K562 (cell line): ENCODE measurements around the gene NELFE. TPM values are rescaled to one million over a fixed set of nuclear protein-coding genes. Genes with fewer than 3 reads are reported as not detected.

Experiments used
- ARID3A ChIP-seq: IDR thresholded peaks from 2 replicates; pipeline ENCODE4 v1.6.1; 2012; ENCODE audit warnings: low read depth, low read length, improper control_type of control experiment, borderline replicate concordance
- FOXM1 ChIP-seq, 2 experiments: fragments of 450-650 bp in 1 of 2; sonication (generic) in 1 of 2; formaldehyde crosslinking in 1 of 2; IDR thresholded peaks; 2 replicates each; pipeline versions ENCODE4 v1.6.1 to v1.9.0; 2017 to 2022; ENCODE audit warnings: low read depth in 2 of 2, mild to moderate bottlenecking in 2 of 2, missing genetic modification reagents in 1 of 2, moderate library complexity in 1 of 2
- HDAC6 ChIP-seq: IDR thresholded peaks from 2 replicates; pipeline ENCODE4 v1.6.1; 2012; ENCODE audit warnings: low read depth, mild to moderate bottlenecking, control low read depth, inconsistent platforms, low read length, moderate library complexity
- NR2C1 ChIP-seq, 2 experiments: fragments of 450-650 bp; IDR thresholded peaks; 2 replicates each; pipeline ENCODE4 v1.6.1; 2017; ENCODE audit warnings: mild to moderate bottlenecking in 2 of 2, antibody characterized with exemption in 1 of 2, inconsistent platforms in 1 of 2, missing compliant biosample characterization in 1 of 2, missing genetic modification characterization in 1 of 2
- RAD51 ChIP-seq: fragments of 450-650 bp; IDR thresholded peaks from 2 replicates; pipeline ENCODE4 v1.7.1; 2016; ENCODE audit warnings: low read depth, mild to moderate bottlenecking, borderline replicate concordance
- SLC30A9 ChIP-seq: fragments of 250-450 bp; sonication (Bioruptor Pico); IDR thresholded peaks from 2 replicates; pipeline ENCODE4 v1.8.0; 2022; ENCODE audit warnings: mild to moderate bottlenecking, moderate library complexity
- SOX6 ChIP-seq: fragments of 450-650 bp; IDR thresholded peaks from 2 replicates; pipeline ENCODE4 v1.6.1; 2014; ENCODE audit warnings: mild to moderate bottlenecking
- TGIF2 ChIP-seq: sonication (generic); formaldehyde crosslinking; IDR thresholded peaks from 2 replicates; pipeline ENCODE4 v1.8.1; 2022; ENCODE audit warnings: mild to moderate bottlenecking, missing genetic modification reagents, moderate library complexity
- TOE1 ChIP-seq, 2 experiments: fragments of 450-650 bp in 1 of 2; sonication (generic) in 1 of 2; formaldehyde crosslinking in 1 of 2; IDR thresholded peaks; 2 replicates each; pipeline versions ENCODE4 v1.7.1 to v1.8.0; 2016 to 2022; ENCODE audit warnings: borderline replicate concordance in 2 of 2, mild to moderate bottlenecking in 2 of 2, antibody characterized with exemption in 1 of 2, inconsistent platforms in 1 of 2, low read depth in 1 of 2, missing genetic modification reagents in 1 of 2, moderate library complexity in 1 of 2
- ZC3H11A ChIP-seq: IDR thresholded peaks from 2 replicates; pipeline ENCODE4 v1.6.1; 2012; ENCODE audit warnings: low read depth, low read length, improper control_type of control experiment
- ZNF639 ChIP-seq, 2 experiments: fragments of 200-800 bp in 1 of 2; sonication (Bioruptor generic) in 1 of 2; sonication (generic) in 1 of 2; formaldehyde crosslinking in 1 of 2; IDR thresholded peaks in 1 of 2; conservative IDR thresholded peaks in 1 of 2; 2 replicates each; pipeline versions ENCODE4 v1.5.0 to v1.6.1; 2016 to 2020; ENCODE audit warnings: missing compliant biosample characterization in 1 of 2, missing genetic modification characterization in 1 of 2, missing genetic modification reagents in 1 of 2
- polyA plus RNA-seq, 8 experiments: library from polyadenylated mRNA; depleted of rRNA in 4 of 8; stranded (reverse) in 5 of 8; unstranded in 3 of 8; fragments of >200 nt; fragmentation: Nextera tagmentation in 2 of 8; fragmentation: Illumina TruSeq in 1 of 8; extraction: Ambion mirVana in 2 of 8; extraction: Trizol in 1 of 8; gene quantifications; 2 replicates each; pipeline versions ENCODE4 v1.2.1 to v1.2.3, GENCODE V29; 2011 to 2014; ENCODE audit warnings: inconsistent platforms in 1 of 8, missing spikeins in 1 of 8
- total RNA-seq, 7 experiments: library from RNA; depleted of rRNA in 6 of 7; stranded (reverse); fragments of >200 nt in 6 of 7; fragmentation: Illumina TruSeq in 2 of 7; extraction: Trizol in 2 of 7; gene quantifications; 2 replicates each; pipeline versions ENCODE4 v1.2.1 to v1.2.3, GENCODE V29; 2011 to 2021; ENCODE audit warnings: low replicate concordance in 1 of 7

NELFE gene
- total and polyA plus RNA-seq, 9 of the 15 experiments (the other 6 are each of a cell fraction or from before 2014, with no cell fraction given), result 15.2 to 157 (median 91.5) TPM

- TF ChIP-seq ARID3A (0 out of 2 replicates have a peak, but pooled peaks have one; percentile 11), ZC3H11A (no peak), ZNF639 (CRISPR knock-in tag; conservative IDR thresholded peaks at IDR 0.05 in 1 of 2, IDR thresholded peaks at IDR 0.05 in 1 of 2) (0 out of 4 replicates have a peak, but pooled peaks of 1 of the 2 experiments have one; percentile 23), HDAC6 (no peak), FOXM1 (IDR thresholded peaks at IDR 0.05; ENCODE audit: low read depth) (no peak), FOXM1 (CRISPR knock-in tag; IDR thresholded peaks at IDR 0.05; ENCODE audit: low read depth) (no peak), NR2C1 (IDR thresholded peaks at IDR 0.05) (no peak), NR2C1 (tag; IDR thresholded peaks at IDR 0.05) (peak; percentile 47), RAD51 (no peak), TGIF2 (CRISPR knock-in tag) (no peak), SLC30A9 (CRISPR knock-in tag) (no peak), SOX6 (peak; percentile 35; the same call in 1 of the 2 replicates), TOE1 (IDR thresholded peaks at IDR 0.05; ENCODE audit: borderline replicate concordance) (peak; percentile 82; the same call in 1 of the 2 replicates), TOE1 (CRISPR knock-in tag; IDR thresholded peaks at IDR 0.05; ENCODE audit: borderline replicate concordance, low read depth) (peak; percentile 41; the same call in 1 of the 2 replicates)
These were observed 9.9 kb downstream of the NELFE start (continued) for GRCh38 chr6:31948753-31949413.
